GM21737 (cell line): ENCODE results near the gene COPG2.

ENCODE experiments used
- ATAC-seq: cut with Tn5 transposase; IDR thresholded peaks from one replicate; pipeline ENCODE4 v1.9.1; 2021; ENCODE audit warnings: mild to moderate bottlenecking, moderate library complexity; ENCODE audit not compliant: unreplicated experiment

Gene COPG2

DNA sequence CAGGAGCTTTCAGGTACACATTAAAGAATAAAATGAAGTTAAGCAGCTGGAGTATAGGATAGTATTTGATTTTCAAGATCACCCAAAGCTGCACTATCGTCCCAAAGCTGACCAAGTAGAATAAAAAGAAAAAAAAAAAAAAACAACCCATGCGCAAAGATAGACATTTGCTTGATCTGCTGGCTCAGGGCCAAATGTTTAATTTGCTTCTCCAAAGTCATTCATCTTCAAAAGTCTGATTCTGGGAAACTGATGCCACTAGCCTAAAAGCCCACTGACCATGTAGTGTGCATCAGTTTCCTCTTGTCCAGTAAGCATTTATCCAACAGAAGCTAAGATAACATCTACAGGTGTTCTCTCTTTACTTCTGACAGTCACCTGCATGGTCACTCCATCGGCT, 162.2 kb downstream of the COPG2 start:
- no peak for ATAC-seq

DNA sequence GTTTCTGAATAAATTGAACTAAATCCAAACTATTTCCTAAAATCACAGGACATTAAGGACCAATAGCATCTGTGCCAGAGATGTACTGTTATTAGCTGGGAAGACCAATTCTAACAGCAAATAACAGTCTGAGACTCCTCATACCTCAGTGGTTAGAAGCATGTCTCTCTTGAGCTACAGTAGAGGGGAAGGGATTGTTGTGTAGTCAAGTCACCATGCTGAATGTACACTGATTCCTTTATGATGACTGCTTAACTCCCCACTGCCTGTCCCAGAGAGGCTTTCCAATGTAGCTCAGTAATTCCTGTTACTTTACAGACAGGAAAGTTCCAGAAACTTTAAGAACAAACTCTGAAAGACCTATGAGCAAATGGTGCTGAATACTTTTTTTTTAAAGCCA, 162.8 kb downstream of the COPG2 start:
- no peak for ATAC-seq

DNA sequence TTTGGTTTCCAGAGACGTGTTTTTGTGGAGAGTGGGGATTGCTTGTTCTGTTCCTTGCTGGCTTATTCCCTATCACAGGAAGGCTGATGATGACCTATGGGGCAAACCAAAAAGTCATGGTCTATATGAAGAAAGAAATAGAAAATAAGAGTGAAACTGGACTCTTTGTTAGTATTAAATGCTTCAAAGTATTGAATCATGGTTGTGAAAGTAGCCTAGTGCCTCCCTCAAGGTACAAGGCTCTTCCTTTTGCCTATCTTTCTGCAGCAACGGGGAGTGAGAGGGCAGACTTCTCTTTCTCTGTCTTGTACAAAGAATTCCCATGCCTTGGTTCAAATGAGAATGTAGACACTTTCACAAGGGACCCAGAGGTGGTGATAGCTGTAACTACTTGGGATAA, 167.6 kb downstream of the COPG2 start:
- ATAC-seq, result no peak

DNA sequence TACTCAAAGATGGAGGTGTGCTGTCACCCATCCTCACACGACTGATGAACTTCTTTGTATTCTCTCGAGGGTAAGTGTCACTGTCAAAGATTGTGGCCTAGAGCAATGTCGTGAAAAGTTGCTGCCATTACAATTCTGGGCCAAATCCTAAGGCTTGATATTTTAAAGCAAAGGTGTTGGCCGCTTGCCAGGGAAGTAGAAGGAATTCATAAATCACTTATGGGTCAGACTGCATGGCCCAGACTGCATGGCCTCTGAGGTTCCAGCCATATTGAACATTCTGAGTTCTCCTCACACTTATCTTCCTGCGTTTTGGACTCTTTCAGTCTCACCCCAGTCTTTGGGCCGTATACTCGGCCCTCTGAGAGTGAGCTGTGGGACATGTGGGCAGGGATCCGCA, 168.1 kb downstream of the COPG2 start:
- ATAC-seq, result no peak

DNA sequence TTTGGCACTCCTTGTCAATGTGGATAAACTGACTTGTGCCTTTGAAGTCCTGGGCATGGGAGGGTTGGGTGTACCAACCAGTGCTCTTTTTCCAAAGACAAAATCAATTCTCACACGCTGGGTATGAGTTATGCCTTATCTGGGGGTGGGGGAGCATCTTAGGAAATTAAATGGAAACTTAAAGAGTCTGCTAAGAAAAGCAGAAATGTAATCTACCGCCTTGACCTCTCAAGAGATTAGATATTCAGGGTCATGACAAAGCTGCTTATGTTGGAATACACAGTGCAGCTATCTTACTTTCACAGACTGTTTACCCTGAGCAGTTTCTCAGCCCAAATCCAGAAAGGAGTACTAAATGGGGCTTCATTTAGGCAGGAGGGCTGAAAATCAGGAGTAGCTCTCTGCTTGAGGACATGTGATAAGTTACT, 174.1 kb downstream of the COPG2 start:
- no peak for ATAC-seq

DNA sequence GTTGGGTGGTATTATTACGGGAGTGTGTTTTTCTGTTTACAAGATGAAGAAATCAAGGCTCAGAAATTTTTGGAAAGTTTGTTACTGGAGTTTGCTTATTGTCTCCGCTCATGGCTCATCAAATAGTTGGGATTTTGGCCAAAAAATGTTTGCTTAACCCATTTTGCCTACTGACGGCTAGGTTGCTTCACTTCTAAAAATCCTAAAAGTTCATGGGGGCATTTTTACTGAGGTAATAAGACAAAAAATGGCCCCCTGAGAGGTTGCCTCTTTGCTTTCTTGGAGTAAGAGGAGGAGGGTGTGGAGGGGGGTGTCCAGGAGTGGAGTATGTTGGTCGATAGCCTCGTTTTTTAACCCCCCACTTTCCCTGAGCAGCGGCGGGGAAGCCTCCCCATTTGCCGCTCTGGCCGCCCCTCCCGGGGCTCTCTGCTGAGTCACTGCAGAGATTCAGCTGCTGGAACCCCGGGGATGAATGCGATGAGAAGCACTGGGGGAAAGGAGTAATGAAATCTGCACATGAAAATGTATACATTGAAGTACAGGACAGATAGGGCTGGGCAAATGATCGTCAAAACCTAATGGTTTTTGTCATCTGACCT, 175.2 kb downstream of the COPG2 start:
- ATAC-seq, result no peak

DNA sequence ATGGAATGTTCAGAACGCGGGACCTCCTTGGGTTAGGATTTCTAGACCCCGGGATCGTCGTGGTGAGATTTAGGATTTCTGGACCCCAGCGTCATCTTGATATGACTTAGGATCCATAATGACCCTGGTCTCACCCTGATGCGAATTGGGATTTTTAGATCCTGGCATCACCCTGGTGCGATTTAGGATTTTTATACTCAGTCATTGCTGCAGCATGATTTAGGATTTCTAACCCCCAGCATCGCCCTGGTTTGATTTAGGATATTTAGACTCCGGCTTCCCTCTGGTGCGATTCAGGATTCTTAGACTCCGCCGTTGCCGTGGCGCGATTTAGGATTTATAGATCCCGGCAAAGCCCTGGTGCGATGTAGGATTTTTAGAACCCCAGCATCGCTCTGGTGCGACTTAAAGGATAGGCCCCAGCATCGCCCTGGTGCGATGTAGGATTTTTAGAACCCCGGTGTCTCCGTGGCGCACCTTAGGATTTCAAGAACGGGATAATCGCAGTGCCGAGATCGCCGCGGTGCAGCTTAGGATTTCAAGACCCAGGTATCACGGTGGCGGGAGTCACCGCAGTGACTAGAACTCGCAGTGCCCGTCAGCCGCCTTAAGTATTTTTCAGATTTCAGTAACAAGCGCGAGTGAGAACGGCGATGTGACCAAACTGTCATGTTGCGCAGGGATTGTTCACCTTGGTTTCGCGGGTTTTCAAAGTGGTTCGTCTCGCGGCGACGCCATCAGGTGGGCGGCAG, 175.8 kb downstream of the COPG2 start:
- no peak for ATAC-seq

DNA sequence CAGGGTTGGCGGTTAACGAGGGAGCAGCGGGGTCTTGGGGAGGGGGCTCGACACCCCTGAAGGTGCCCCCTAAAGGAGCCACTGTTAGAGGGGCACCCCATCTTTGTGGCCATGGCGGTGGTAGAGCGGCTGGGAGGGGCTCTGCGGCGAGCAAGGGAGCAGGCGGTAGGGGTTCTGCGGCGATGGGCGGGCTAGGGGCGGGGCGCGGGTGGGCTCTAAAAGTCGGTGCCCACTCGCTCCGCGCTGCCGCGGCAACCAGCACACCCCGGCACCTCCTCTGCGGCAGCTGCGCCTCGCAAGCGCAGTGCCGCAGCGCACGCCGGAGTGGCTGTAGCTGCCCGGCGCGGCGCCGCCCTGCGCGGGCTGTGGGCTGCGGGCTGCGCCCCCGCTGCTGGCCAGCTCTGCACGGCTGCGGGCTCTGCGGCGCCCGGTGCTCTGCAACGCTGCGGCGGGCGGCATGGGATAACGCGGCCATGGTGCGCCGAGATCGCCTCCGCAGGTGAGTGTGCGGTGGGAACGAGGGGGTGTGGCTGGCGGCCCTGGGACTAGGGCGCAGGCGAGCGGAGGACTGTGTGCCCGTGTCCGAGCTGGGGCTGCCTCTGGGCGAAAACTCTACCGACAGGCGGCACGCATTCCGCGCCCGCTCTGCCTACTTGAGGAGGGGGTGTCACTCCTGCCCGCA, 176.6 kb downstream of the COPG2 start, which contains the start of gene MEST:
MEST (plus strand) TSS at position 245 of the 682 bp plus-strand sequence; CDS start at position 474, 229 bp downstream.
- ATAC-seq, result no peak

DNA sequence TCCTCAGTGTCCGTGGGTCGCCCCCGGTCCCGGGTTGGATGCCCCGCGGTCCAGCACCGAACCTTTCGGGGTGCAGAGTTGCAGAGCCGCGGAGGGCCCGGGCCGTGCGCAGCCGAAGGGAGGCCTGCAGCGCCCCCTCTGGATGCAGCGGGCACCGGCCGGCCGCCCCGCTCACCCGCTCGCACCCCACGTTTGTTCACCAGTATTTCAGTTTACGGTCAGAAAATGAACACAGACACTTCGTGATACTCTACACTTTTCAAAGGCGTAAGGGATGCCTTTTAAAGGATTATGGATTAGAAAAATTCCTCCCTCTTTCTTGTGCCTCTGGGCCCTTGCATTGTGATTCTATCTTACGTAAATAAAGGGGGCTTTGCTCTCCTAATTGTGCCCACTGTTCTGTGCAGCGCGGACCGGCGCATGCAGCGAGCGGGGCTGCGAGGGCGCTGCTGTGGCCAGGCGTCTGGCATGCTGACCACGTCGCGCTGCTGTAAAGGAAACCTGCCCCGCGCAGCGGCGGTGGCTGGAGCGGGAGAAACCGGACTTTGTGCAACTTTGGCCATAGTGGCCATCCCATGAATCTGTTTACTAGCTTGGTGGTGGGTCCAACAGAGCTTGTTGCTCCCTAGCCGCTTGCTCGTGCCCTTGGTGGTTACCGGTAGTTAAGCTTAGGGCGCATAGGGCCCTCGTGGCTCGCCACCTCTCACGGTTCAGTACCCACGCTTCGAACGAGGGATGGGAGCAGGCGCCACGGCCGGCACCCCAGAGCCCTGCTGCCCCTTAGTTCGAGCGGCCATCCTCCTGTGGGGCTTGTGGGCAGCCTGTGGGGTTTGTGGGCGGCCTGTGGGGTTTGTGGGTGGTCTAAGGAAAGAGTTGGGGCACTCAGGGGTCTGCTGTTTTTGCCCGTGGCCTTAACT, 177.4 kb downstream of the COPG2 start:
- no peak for ATAC-seq

DNA sequence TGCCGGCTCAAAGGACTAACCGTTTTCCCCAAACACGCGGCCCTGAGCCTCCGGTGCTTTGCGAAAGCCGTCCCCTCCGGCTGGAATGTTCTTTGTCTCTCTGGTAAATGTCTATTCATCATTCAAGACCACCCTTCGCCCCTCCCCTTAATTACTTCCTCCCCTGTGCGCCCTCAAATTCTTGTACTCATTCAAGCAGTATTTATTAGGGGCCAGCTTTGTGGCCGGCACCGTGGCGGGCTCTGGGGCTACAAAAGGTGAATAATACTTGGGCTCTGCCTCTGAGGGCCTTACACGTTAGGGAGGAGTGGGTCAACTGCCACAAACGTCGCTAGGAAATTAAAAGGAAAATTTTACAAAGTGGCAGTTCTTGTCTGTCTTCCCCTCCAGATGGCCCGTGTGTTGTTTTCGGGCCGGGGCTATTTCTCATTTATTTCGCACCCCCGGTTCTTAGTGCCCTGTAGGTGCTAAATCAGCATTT, 178.2 kb downstream of the COPG2 start:
- no peak for ATAC-seq

DNA sequence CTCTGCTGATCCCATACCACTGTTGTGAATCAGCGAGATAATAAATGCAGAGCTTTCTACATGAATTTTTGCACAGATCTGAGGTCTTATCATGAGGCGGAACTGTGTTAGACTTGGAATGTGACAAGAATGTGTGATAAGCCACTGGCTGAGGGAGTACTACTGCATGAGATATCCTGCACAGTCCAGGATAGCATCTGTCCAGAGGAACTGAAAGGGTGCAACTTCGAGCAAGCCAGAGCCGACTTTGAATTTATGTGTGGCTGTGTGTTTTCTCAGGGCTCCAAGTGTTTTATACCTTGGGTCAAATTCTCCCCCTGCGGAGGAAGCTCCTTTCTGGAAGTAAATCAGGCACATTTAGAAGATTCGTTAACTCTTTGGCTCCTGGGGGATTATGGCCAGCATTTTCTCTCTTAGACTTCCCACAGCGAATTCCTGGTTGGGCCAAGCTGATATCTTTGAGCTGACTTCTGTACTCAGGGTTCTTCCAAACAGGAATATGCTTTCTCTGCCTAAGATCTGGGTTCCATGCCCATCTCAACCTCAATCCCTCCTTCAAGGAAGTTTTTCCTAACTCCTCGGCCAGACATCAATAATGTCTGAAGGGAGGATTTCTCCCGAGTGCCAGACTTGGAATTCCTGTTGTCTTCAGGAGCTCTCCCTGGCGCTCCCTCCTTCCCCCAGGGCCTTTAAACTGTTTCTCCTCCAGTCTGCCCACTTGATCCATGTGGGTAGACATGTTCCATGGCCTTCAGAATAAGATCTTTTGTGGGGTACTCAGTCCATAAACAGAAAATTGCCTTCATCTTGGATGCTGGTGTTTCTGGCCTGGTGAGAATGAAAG, 179.2 kb downstream of the COPG2 start:
- ATAC-seq, result no peak

DNA sequence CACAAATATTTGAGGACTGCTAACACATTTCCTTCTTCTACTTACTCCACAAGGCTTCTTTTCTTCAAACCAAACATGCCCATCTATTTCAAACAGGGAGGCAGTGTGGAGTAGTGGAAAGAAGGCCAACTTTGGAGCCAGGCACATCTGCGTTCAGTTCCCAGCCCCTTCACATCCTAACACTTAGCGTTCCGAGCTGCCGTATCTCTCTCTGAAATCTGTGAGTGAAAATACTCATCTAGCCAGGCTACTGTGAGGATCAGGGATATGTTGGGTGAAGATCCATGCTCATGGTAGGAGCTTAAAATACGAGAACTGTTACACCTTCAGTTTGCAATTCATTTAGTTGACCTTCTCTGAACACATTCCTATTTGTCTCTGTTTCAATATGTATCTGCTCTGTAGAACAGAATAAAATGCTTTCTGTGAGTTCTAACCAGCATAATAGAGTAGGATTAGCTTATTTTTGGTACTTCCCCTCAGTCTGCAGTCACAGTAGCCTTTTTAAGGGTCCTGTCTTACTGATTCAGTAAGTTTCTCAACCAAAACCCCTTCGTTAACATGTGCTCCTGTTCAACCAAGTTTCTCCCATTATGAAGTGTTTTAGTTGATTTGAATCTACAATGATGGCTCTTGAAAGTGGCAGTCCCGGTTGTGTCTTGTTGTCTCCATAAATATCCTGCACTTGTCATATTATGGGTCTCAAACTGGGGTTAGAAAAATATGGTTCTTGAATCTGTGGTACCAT, 180.0 kb downstream of the COPG2 start:
- no peak for ATAC-seq

DNA sequence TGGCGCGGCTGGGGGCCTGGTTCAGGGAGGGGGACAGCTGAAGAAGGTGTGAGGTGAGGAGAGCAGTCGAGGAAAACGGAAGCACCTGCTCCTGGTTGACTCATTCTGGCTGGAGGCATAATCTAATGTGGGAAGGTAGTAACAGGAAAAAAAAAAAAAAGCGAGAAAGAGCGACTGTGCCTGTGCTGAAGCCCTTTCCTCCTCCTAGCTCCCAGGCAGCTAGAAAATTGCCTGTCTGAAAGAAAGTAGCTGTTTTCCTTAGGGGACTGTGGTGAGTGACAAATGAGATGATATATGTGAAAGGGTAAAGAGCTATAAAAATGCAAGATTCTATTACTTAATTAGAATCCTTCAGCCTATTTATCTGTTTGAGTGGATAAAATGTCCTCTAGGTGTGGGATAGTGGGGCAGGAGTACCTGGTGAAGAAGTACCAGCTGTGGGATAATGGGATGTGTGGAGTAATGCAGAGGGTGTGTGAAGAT, 181.6 kb downstream of the COPG2 start:
- ATAC-seq, result no peak

DNA sequence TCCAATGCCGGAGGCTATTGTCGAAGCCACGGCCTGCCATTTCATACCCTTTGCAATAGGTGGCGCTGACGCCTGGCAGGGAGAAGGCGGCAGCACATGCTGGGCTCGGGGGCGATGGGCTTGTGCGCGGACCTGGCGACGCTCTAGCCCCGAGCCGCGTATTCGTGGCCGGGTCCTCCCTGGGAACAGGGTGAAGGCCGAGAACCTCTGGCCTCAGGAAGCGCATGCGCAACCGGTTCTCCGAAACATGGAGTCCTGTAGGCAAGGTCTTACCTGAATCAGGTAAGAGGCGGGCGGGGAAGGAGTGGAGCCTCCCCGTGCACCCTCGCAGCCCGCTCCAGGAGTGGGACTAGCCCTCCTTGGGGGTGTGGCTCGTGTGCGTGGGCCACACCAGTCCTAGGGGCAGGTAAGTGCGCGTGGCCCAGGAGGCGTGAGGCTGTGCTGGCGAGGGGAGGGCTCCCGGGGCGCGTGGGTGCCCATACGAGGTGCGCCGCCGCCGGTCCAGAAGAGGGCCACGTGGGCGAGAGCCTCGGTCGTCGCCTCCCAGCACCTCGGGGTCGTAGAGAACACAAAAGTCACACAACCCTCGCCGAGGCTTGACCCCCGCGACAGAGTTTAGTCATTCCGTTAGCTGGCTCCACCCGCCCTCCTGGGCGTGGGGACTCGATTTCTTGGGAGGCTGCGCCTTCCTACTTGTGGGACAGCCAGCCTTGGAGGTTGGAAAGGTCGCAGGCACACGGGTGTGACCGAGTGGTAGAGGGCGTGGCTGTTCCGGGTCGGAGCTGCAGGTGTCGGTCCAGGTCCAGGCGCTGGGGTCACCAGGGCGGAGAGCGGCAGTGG, 182.2 kb downstream of the COPG2 start:
- no peak for ATAC-seq

DNA sequence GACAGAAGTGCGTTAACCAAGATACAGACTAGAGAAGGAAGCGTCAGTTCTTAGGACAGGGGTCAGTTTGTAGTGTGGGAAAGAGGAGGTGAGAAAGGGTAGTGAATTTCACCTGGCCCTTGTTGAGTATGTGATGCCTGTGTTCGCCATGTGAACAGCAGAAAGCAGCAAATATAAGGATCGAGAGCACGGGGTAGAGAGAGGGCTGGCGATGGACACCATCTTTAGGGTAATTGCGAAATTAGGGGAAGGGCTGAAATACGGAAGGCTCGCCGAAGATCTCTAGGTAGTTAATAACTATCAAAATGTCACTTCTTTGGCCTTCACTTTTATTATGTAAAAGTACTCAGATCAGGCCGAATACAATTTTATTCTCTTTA, 182.8 kb downstream of the COPG2 start:
- ATAC-seq, result no peak

DNA sequence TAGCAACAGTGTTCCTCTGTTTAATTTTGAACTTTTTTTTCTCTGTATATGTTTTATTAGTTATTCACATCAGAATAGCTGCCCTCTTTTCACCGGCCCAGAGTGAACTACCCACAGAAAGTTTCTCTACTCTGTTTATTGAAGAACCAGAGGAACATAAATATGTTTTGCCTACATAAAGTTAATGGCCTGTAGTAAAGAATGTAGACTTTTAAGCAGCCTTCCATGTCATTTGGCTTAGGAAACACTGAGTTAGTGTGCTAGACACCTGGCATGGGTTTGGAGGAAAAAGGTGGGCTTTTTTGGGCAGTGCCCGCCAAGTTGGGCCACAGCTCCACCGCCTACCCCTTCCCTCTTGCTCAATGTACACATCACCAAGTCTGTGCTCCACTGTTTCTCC, 185.5 kb downstream of the COPG2 start:
- no peak for ATAC-seq

DNA sequence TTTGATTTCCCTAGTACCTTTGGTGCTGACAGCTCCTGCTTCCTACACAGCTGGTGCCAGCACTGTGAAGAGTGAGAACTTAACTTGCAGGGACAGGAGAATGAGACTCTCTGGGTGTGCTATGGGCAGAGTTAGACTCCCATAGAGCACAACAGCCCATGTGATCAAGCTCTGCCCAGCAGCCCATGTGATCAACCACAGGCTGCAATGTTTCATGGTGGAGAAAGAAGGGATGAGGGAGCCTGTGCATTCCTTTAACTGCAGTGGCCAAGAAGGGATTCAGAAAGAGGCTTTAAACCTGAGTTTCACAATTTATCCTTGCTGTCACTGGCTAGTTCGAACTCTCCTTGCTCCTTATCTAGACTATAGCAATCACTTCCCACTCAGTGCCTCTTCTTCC, 186.7 kb downstream of the COPG2 start:
- no peak for ATAC-seq

DNA sequence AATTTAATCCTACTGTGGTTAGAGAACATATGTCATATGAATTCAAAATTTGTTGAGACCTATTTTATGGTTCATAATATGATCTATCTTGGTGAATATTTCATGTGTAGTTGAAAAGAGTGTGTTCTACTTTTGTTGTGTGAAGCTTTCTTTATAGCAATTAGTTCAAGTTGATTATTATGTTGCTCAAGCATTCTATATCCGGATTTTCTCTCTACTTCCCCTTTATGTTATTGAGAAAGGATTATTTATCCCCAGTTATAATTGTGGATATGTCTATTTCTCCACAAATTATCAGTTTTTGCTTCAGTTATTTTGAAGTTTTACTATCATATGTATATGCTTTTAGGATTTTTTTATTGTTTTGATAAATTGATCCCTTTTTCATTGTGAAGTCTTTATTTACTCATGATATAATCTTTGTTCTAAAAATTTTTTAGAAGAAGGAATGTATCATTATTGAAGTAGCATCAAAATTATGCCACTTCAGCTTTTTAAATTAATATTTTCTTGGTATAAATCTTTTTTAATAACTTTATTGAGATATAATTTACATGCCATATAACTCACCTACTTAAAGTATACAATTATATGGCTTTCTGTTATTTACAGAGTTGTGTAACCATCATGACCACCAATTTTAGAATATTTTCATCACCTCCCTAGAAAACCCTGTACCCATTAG, 188.7 kb downstream of the COPG2 start:
- ATAC-seq, result no peak
